H1 (cell line): ENCODE data around the gene TMX2. TPM values are rescaled to one million over a fixed set of nuclear protein-coding genes. Genes with fewer than 3 reads are reported as not detected.

Source experiments
- CTCF ChIA-PET: fragments of 300-600 bp; sonication (Branson Sonifier 250); formaldehyde crosslinking; loops from one replicate; lab custom pipeline; 2021; ENCODE audit not compliant: partially characterized antibody; lab: Charles Lee
- POLR2A ChIA-PET: fragments of 300-600 bp; sonication (Branson Sonifier 250); formaldehyde crosslinking; loops from one replicate; lab custom pipeline; 2021; ENCODE audit warnings: inconsistent platforms; ENCODE audit not compliant: partially characterized antibody; lab: Charles Lee
- DNase-seq, 2 experiments: peaks; one replicate each; pipeline versions ENCODE4 v3.0.0 to v3.0.0-alpha.2; 2010 to 2022; ENCODE audit warnings: low spot score in 2 of 2, low read depth in 1 of 2, mixed read lengths in 1 of 2
- FAIRE-seq: peaks from 2 replicates; lab custom pipeline; 2011; peaks lifted over from hg19 to GRCh38; lab: Jason Lieb, UNC
- H2AFZ ChIP-seq: 2 replicates; pipeline ENCODE4 v1.8.1; 2012; ENCODE audit warnings: low read length, inconsistent platforms
- H2AK5ac ChIP-seq: 2 replicates; pipeline ENCODE4 v1.6.1; 2013; ENCODE audit warnings: low read depth, low read length
- H2BK120ac ChIP-seq: replicated peaks from 2 replicates; pipeline ENCODE3; 2013; ENCODE audit warnings: low read depth, low read length, inconsistent platforms
- H2BK12ac ChIP-seq: 2 replicates; pipeline ENCODE4 v1.6.1; 2013; ENCODE audit warnings: low read depth, low read length
- H2BK15ac ChIP-seq: 2 replicates; pipeline ENCODE4 v1.6.1; 2013; ENCODE audit warnings: low read length
- H2BK20ac ChIP-seq: 2 replicates; pipeline ENCODE4 v1.6.1; 2013; ENCODE audit warnings: low read length
- H2BK5ac ChIP-seq: 2 replicates; pipeline ENCODE4 v1.6.1; 2013; ENCODE audit warnings: low read depth, low read length
- H3K14ac ChIP-seq: 2 replicates; pipeline ENCODE4 v1.6.1; 2013; ENCODE audit warnings: inconsistent platforms; ENCODE audit not compliant: insufficient read length
- H3K18ac ChIP-seq: 2 replicates; pipeline ENCODE4 v1.6.1; 2013; ENCODE audit warnings: low read length; ENCODE audit errors: extremely low read depth
- H3K23ac ChIP-seq: 2 replicates; pipeline ENCODE4 v1.6.1; 2013; ENCODE audit warnings: inconsistent platforms; ENCODE audit not compliant: insufficient read length
- H3K23me2 ChIP-seq: 2 replicates; pipeline ENCODE4 v1.6.1; 2013; ENCODE audit warnings: low read depth, low read length
- H3K27ac ChIP-seq: 2 replicates; pipeline ENCODE4 v1.6.1; 2011; ENCODE audit warnings: low read depth, low read length, inconsistent platforms
- H3K27me3 ChIP-seq, 4 experiments: replicated peaks in 1 of 4; 1 replicate in 1 of 4; 2 replicates in 3 of 4; pipeline versions ENCODE4 v1.6.1 to v1.8.1; 2011 to 2013; ENCODE audit warnings: low read length in 3 of 4, mild to moderate bottlenecking in 3 of 4, inconsistent platforms in 2 of 4, mixed read lengths in 2 of 4, moderate library complexity in 1 of 4; ENCODE audit not compliant: control insufficient read depth in 3 of 4, insufficient read depth in 3 of 4; ENCODE audit errors: extremely low read depth in 1 of 4
- H3K36me3 ChIP-seq, 4 experiments: 2 replicates each; pipeline versions ENCODE4 v1.6.1 to v1.8.1; 2011 to 2013; ENCODE audit warnings: mild to moderate bottlenecking in 4 of 4, low read length in 3 of 4, moderate library complexity in 2 of 4, control low read depth in 1 of 4, inconsistent platforms in 1 of 4; ENCODE audit not compliant: insufficient read depth in 4 of 4, control insufficient read depth in 2 of 4
- H3K4ac ChIP-seq: replicated peaks from 2 replicates; pipeline ENCODE3; 2013; ENCODE audit warnings: low read length, low read depth, mixed read lengths, inconsistent platforms; ENCODE audit not compliant: insufficient read length
- H3K4me1 ChIP-seq, 4 experiments: replicated peaks in 1 of 4; 1 replicate in 1 of 4; 2 replicates in 3 of 4; pipeline versions ENCODE4 v1.6.1 to v1.8.1; 2011 to 2013; ENCODE audit warnings: low read length in 3 of 4, inconsistent platforms in 2 of 4, mixed read lengths in 1 of 4; ENCODE audit not compliant: insufficient read depth in 4 of 4, control insufficient read depth in 3 of 4
- H3K4me2 ChIP-seq, 2 experiments: 2 replicates each; pipeline versions ENCODE4 v1.6.1 to v1.8.1; 2011 to 2013; ENCODE audit warnings: low read depth in 2 of 2, low read length in 2 of 2, control low read depth in 1 of 2, inconsistent platforms in 1 of 2, mild to moderate bottlenecking in 1 of 2; ENCODE audit not compliant: insufficient read depth in 1 of 2
- H3K4me3 ChIP-seq, 4 experiments: fragments of 200-600, 300-600 bp in 1 of 4; sonication (generic), shearing (Covaris generic), sonication (Bioruptor Twin) in 1 of 4; 2 replicates each; pipeline versions ENCODE4 v1.5.1 to v1.8.1; 2011 to 2016; ENCODE audit warnings: low read length in 4 of 4, low read depth in 3 of 4, control low read depth in 2 of 4, inconsistent platforms in 2 of 4, mild to moderate bottlenecking in 2 of 4, mixed read lengths in 1 of 4, moderate library complexity in 1 of 4; ENCODE audit not compliant: insufficient read depth in 2 of 4; ENCODE audit errors: extremely low read depth in 1 of 4
- H3K56ac ChIP-seq: replicated peaks from 2 replicates; pipeline ENCODE3; 2013; ENCODE audit warnings: low read depth, mild to moderate bottlenecking, mixed read lengths, low read length, inconsistent platforms; ENCODE audit not compliant: insufficient read length
- H3K79me1 ChIP-seq: 2 replicates; pipeline ENCODE4 v1.6.1; 2013; ENCODE audit warnings: low read depth, low read length, control low read depth
- H3K79me2 ChIP-seq, 2 experiments: 2 replicates each; pipeline versions ENCODE4 v1.6.1 to v1.8.1; 2012 to 2013; ENCODE audit warnings: low read length in 2 of 2, mild to moderate bottlenecking in 2 of 2, inconsistent platforms in 1 of 2; ENCODE audit not compliant: insufficient read depth in 2 of 2, control insufficient read depth in 1 of 2
- H3K9ac ChIP-seq, 4 experiments: replicated peaks in 1 of 4; 1 replicate in 1 of 4; 2 replicates in 3 of 4; pipeline versions ENCODE4 v1.6.1 to v1.8.1; 2011 to 2013; ENCODE audit warnings: low read depth in 3 of 4, low read length in 3 of 4, control low read depth in 2 of 4, mild to moderate bottlenecking in 2 of 4, moderate library complexity in 2 of 4, inconsistent platforms in 1 of 4; ENCODE audit errors: extremely low read depth in 1 of 4
- H3K9me3 ChIP-seq, 2 experiments: 2 replicates each; pipeline versions ENCODE4 v1.6.1 to v1.8.1; 2012 to 2013; ENCODE audit warnings: mild to moderate bottlenecking in 2 of 2, moderate library complexity in 2 of 2, control low read depth in 1 of 2, inconsistent platforms in 1 of 2, low read depth in 1 of 2, low read length in 1 of 2, mixed read lengths in 1 of 2; ENCODE audit not compliant: insufficient read depth in 2 of 2
- H4K20me1 ChIP-seq, 2 experiments: replicated peaks in 1 of 2; 2 replicates each; pipeline versions ENCODE3 to v1.8.1; 2011 to 2013; ENCODE audit warnings: inconsistent platforms in 2 of 2, low read length in 2 of 2, mild to moderate bottlenecking in 1 of 2; ENCODE audit not compliant: insufficient read depth in 2 of 2, control insufficient read depth in 1 of 2
- H4K5ac ChIP-seq: 2 replicates; pipeline ENCODE4 v1.6.1; 2013; ENCODE audit warnings: low read length, low read depth, mixed read lengths, inconsistent platforms; ENCODE audit not compliant: insufficient read length
- H4K8ac ChIP-seq: 2 replicates; pipeline ENCODE4 v1.8.0; 2013; ENCODE audit warnings: mild to moderate bottlenecking, moderate library complexity, low read length, inconsistent platforms; ENCODE audit not compliant: insufficient read depth; ENCODE audit errors: extremely low read depth
- H4K91ac ChIP-seq: replicated peaks from 2 replicates; pipeline ENCODE3; 2013; ENCODE audit warnings: low read length, mixed read lengths, inconsistent platforms; ENCODE audit not compliant: insufficient read length
- ASH2L ChIP-seq: fragments of 200-600, 300-600 bp; sonication (generic); IDR thresholded peaks from one replicate; pipeline ENCODE4 v1.7.1; 2017; ENCODE audit warnings: low read length
- CBX8 ChIP-seq: fragments of 300-800, 300-1000 bp; sonication (generic); IDR thresholded peaks from 2 replicates; pipeline ENCODE4 v1.7.1; 2016; ENCODE audit warnings: low read depth, low read length, borderline replicate concordance
- CHD2 ChIP-seq: IDR thresholded peaks from 2 replicates; pipeline ENCODE4 v1.6.1; 2012; ENCODE audit warnings: low read length, improper control_type of control experiment
- EP300 ChIP-seq, 2 experiments: IDR thresholded peaks; 1 replicate in 1 of 2; 2 replicates in 1 of 2; pipeline ENCODE4 v1.6.1; 2011 to 2012; ENCODE audit warnings: low read depth in 2 of 2, low read length in 2 of 2, mild to moderate bottlenecking in 2 of 2, borderline replicate concordance in 1 of 2, inconsistent platforms in 1 of 2, moderate library complexity in 1 of 2
- FOSL1 ChIP-seq: IDR thresholded peaks from 2 replicates; pipeline ENCODE4 v1.6.1; 2011; ENCODE audit warnings: mild to moderate bottlenecking, low read depth, low read length, moderate library complexity; ENCODE audit not compliant: insufficient read depth
- MAFK ChIP-seq: IDR thresholded peaks from 2 replicates; pipeline ENCODE4 v1.6.1; 2012; ENCODE audit warnings: low read depth, mild to moderate bottlenecking, improper control_type of control experiment, low read length
- NANOG ChIP-seq: IDR thresholded peaks from 2 replicates; pipeline ENCODE4 v1.6.1; 2011; ENCODE audit warnings: low read length, low read depth, mild to moderate bottlenecking, inconsistent platforms; ENCODE audit not compliant: insufficient read depth, poor library complexity, severe bottlenecking
- POU5F1 ChIP-seq: IDR thresholded peaks from 2 replicates; pipeline ENCODE4 v1.6.1; 2011; ENCODE audit warnings: low read depth, mild to moderate bottlenecking, low read length, moderate library complexity
- RBBP5 ChIP-seq: IDR thresholded peaks from 2 replicates; pipeline ENCODE4 v1.7.1; 2012; ENCODE audit warnings: low read depth, mild to moderate bottlenecking, inconsistent platforms, low read length, moderate library complexity, borderline replicate concordance
- SAP30 ChIP-seq: fragments of 300-600 bp; sonication (generic); IDR thresholded peaks from 2 replicates; pipeline ENCODE4 v1.7.1; 2012; ENCODE audit warnings: low read length, moderate library complexity, mild to moderate bottlenecking, inconsistent platforms; ENCODE audit not compliant: insufficient read depth, insufficient replicate concordance
- SIN3A ChIP-seq, 2 experiments: IDR thresholded peaks in 1 of 2; conservative IDR thresholded peaks in 1 of 2; 2 replicates each; pipeline ENCODE4 v1.6.1; 2011 to 2012; ENCODE audit warnings: low read length in 2 of 2, improper control_type of control experiment in 1 of 2, low read depth in 1 of 2, mild to moderate bottlenecking in 1 of 2
- SUZ12 ChIP-seq: fragments of 200-600 bp; sonication (generic); IDR thresholded peaks from 2 replicates; pipeline ENCODE4 v1.6.1; 2012; ENCODE audit warnings: mild to moderate bottlenecking, inconsistent platforms, low read length, moderate library complexity, mixed read lengths
- TAF7 ChIP-seq: optimal IDR thresholded peaks from 2 replicates; pipeline ENCODE3; 2011; ENCODE audit warnings: low read depth, mild to moderate bottlenecking, inconsistent platforms, low read length, moderate library complexity, borderline replicate concordance
- polyA plus RNA-seq, 7 experiments: library from polyadenylated mRNA; depleted of rRNA in 3 of 7; stranded (reverse) in 5 of 7; unstranded in 2 of 7; fragments of >200 nt in 5 of 7; fragments of 200-250 nt in 2 of 7; gene quantifications; 1 replicate in 5 of 7; 2 replicates in 1 of 7; 4 replicates in 1 of 7; pipeline versions ENCODE4 v1.2.1 to v1.2.3, GENCODE V29; 2011 to 2013; ENCODE audit warnings: missing spikeins in 2 of 7, mixed read lengths in 2 of 7
- total RNA-seq: library from RNA; stranded (reverse); fragmentation: NEBNext Ultra II Directional; extraction: Animal tissue kit (Norgen Biotek cat#: 25700); gene quantifications from 2 replicates; pipeline ENCODE4 v1.2.1, GENCODE V29; 2021

The TMX2 gene
- total and polyA plus RNA-seq, 2 of the 8 experiments (the other 6 are each of a cell fraction or from before 2014, with no cell fraction given): 70.4 to 100.0 TPM

DNA sequence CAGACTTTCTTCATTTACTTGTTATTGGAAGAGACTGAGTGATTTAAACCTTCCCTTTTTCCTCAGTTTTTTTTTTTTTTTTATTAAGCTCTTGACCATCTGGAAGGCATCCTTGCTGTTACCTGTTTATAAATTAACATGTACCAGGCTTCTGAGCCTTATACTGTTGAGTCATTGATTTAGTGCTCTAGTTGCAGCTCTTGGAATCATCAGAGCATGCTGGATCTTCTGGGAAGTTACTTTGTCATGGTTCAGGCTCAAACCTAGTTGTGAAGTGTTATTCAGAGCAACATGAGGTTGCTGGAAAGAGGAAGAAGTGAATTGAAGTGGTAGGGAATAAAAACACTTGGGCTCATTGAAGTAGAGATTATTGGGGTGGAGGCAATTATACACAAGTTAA lies 38.1 kb upstream of the TMX2 start:
- Histone ChIP-seq H2AK5ac (no peak overlapping the region), H4K20me1 (peaks cover 0 to 3% of the 10 kb centered on the region in 2 experiments), H3K4me3 (no peak overlapping the region), H2BK15ac (no peak overlapping the region), H2BK120ac (no peak overlapping the region), H3K18ac (no peak overlapping the region), H4K5ac (no peak overlapping the region), H3K79me1 (peaks cover 2% of the 10 kb centered on the region; the same call in 1 of the 2 replicates), H2BK5ac (no peak overlapping the region), H2BK12ac (no peak overlapping the region), H3K9ac (no peak overlapping the region), H3K36me3 (peaks cover 15 to 33% (median 25%) of the 10 kb centered on the region in 4 experiments), H3K27ac (no peak overlapping the region), H4K91ac (no peak overlapping the region), H3K23ac (no peak overlapping the region), H3K27me3 (no peaks in the 10 kb centered on the region), H3K14ac (no peak overlapping the region), H2BK20ac (no peak overlapping the region), H3K4me2 (no peak overlapping the region), H3K9me3 (no peaks in the 10 kb centered on the region), H3K4ac (no peak overlapping the region), H3K56ac (no peak overlapping the region), H2AFZ (no peak overlapping the region), H3K4me1 (peaks cover 0 to 2% (median 2%) of the 10 kb centered on the region in 4 experiments; a peak in 4 of 7 replicates), H4K8ac (no peak overlapping the region), H3K23me2 (no peaks in the 10 kb centered on the region), H3K79me2 (peaks cover 6 to 77% of the 10 kb centered on the region in 2 experiments)
- ChIA-PET CTCF (interaction anchor here (0.8 to 2.4 kb wide), 5 partner anchors 11 to 147 kb away, joined by 3 to 6 read pairs (median 4); no protein-coding TSS in a partner anchor), POLR2A (interaction anchor here (0.6 to 2.6 kb wide), 3 partner anchors 10 to 1156 kb away, joined by 3 to 11 read pairs (median 3); partner anchors contain the start of gene SELENOH)
- DNase-seq (no peak), FAIRE-seq (no peak)
- no peak for TF ChIP-seq TAF7
- TF ChIP-seq SIN3A (conservative IDR thresholded peaks at IDR 0.05 in 1 of 2, IDR thresholded peaks at IDR 0.05 in 1 of 2; ENCODE audit: low read depth in 1 of 2, low read length in 2 of 2): no peak
- no peak for TF ChIP-seq CHD2
- TF ChIP-seq NANOG: no peak
- no peak for TF ChIP-seq EP300 (IDR thresholded peaks at IDR 0.05; ENCODE audit: borderline replicate concordance in 1 of 2, low read depth in 2 of 2, low read length in 2 of 2)
- TF ChIP-seq SUZ12: no peak
- TF ChIP-seq ASH2L: no peak
- TF ChIP-seq RBBP5: no peak
- TF ChIP-seq CBX8: no peak
- no peak for TF ChIP-seq SAP30
- no peak for TF ChIP-seq MAFK
- TF ChIP-seq POU5F1: no peak
- TF ChIP-seq FOSL1: no peak
